AG10803 (cell line): ENCODE results near the gene GLP1R.

Experiments used
- DNase-seq: peaks from one replicate; pipeline ENCODE4 v3.0.0; 2010; ENCODE audit warnings: low read depth
- H3K4me3 ChIP-seq: 2 replicates; pipeline ENCODE4 v1.5.1; 2011; ENCODE audit warnings: mild to moderate bottlenecking, low read length, control low read depth
- CTCF ChIP-seq: conservative IDR thresholded peaks from 2 replicates; pipeline ENCODE4 v1.5.1; 2011; ENCODE audit warnings: mild to moderate bottlenecking, low read length, control low read depth, inconsistent platforms

GLP1R gene

DNA sequence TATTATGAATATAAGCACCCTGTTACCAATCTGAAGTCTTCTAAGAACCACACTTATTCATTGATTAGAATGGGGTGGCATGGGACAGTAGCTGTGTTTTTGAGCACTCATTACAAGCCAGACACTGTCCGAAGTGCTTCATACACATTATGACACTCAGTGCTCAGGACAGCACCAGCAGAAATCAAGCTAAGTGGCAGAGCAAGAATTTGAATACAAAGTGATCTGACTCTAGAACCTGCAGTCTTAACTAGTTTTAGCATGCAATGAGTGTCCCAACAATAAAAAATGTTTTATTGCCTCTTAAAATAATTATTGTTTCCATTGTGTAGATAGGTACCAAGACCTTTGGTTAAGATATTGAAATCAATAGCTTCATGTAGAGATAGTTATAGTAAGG, 39.1 kb upstream of the GLP1R start:
- no peak for TF ChIP-seq CTCF
- no peak for DNase-seq
- H3K4me3 ChIP-seq, result no peak overlapping the region

DNA sequence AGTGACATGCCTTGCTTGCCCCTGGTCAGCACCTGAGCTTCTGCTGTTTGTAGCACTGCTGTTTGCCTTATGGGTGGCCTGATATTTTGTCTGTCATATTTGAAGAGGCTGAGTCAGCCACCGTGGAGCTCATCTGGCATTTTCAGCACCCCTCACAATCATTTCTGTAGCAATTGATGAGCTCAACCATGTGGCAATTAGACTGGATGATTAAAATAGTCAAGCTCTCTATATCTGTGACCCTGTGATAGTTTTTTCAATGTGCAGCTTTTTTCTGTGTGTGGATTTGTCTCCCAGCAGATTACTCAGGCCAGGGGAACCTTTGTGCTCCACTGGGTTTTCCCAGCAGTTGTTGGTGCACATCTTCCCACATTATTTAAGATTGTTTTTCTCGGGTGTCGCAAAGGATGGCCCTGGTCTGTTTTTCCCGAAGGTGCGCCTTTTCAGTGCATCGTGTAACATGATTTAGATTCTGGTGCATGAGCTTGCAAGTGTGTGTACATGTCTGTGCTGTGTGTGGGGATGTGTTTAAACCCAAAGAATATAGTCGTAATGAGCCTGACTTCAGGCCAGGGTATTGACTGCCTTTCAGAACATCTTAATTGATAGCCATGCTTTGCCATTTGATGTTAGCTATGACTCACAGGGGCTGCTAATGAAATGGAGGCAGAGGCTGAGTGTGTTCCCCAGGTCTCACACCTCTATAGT, 31.6 kb upstream of the GLP1R start:
- no peak overlapping the region for H3K4me3 ChIP-seq
- TF ChIP-seq CTCF, result no peak
- no peak for DNase-seq

DNA sequence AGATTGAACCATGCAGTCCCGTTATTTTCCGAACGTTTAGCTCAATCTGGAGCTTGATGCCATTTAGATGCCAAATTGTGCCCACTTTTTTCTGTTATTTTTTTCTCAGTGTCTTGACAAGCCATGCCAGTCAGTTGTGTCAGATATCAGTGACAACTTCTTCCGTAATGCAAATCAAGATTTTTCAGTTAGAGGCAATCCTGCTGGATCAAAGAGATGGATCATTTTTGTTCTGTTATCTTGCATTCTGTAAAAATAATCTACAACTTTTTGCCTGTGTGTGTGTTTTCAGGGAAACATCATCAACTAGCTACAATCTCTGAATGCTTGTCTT, 31.1 kb upstream of the GLP1R start:
- DNase-seq, result no peak
- no peak for TF ChIP-seq CTCF
- H3K4me3 ChIP-seq, result no peak overlapping the region

GRCh38 chr6:39018103-39018502, 30.5 kb upstream of the GLP1R start:
- no peak for DNase-seq
- no peak for TF ChIP-seq CTCF
- no peak overlapping the region for H3K4me3 ChIP-seq

GRCh38 chr6:39020136-39020535, 28.4 kb upstream of the GLP1R start:
- H3K4me3 ChIP-seq, result no peak overlapping the region
- DNase-seq, result no peak
- TF ChIP-seq CTCF, result no peak

DNA sequence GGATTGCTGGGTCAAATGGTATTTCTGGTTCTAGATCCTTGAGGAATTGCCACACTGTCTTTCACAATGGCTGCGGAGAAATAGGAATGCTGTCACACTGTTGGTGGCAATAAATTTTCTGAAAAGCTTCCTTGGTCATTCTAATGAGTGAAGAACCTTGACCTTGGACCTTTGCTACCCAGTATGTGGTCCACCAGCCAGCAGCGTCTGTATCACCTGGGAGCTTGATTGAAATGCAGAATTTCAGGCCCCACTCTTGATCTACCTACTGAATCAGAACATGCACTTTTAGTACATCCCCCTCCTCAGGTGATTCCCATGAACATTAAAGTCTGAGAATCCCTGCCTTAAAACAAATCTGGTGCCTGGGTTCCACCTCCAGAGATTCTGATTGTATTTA, 27.5 kb upstream of the GLP1R start:
- TF ChIP-seq CTCF, result no peak
- no peak for DNase-seq
- H3K4me3 ChIP-seq, result no peak overlapping the region

DNA sequence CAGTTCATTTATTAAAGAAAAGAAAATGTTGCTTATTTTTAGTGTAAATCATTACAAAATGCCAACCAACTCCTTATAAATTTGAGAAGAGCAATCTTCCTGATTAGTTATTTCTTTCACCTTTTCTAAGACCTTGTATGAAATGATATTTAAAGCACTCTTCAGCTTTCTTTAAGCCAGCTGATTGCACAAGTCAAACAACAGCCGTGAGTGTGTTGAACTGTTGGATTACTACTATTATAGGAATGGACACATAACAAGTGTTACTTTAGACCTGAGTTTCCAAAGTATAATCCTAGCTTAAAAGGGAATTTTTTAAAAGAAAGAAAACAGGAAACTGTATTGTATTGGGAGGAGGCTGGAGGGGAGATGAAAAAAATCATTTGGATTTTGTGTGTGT, 26.8 kb upstream of the GLP1R start:
- no peak for TF ChIP-seq CTCF
- DNase-seq, result no peak
- H3K4me3 ChIP-seq, result no peak overlapping the region
